ENCODE data around the gene NOL8. TPM values are rescaled to one million over a fixed set of nuclear protein-coding genes. Genes with fewer than 3 reads are reported as not detected.
A peak's percentile ranks its signal among the peaks of the same experiment; 100 is the strongest.

NOL8 gene
- total RNA-seq, 6 experiments from 2014 or later, result 24.3 to 33.5 (median 27.7) TPM

GRCh38 chr9:92270511-92270910 is 54.6 kb downstream of the NOL8 start:
- Mint-ChIP-seq H3K4me1 (ENCODE audit: low read depth) (peaks cover 14% of the 10 kb centered on the region), H3K27me3 (ENCODE audit: insufficient read depth) (no peaks in the 10 kb centered on the region), H3K36me3 (ENCODE audit: low read depth) (peaks cover 46% of the 10 kb centered on the region), H3K27ac (no peak overlapping the region), H3K9me3 (no peaks in the 10 kb centered on the region), H3K4me3 (no peak overlapping the region)
- DNase-seq, result no peak
- no peak for TF ChIP-seq CTCF (IDR thresholded peaks at IDR 0.05)

- TF ChIP-seq CTCF (IDR thresholded peaks at IDR 0.05), result no peak
- Mint-ChIP-seq H3K9me3 (no peaks in the 10 kb centered on the region), H3K4me1 (ENCODE audit: low read depth) (peaks cover 23% of the 10 kb centered on the region), H3K36me3 (ENCODE audit: low read depth) (peaks cover 51% of the 10 kb centered on the region), H3K4me3 (no peak overlapping the region), H3K27ac (no peak overlapping the region), H3K27me3 (ENCODE audit: insufficient read depth) (no peaks in the 10 kb centered on the region; the same call in 1 of the 2 replicates)
- DNase-seq, result no peak
These were observed 58.7 kb downstream of the NOL8 start for GRCh38 chr9:92266486-92266885.

GRCh38 chr9:92265154-92265553 is 60.0 kb downstream of the NOL8 start:
- H3K9me3 Mint-ChIP-seq, result no peaks in the 10 kb centered on the region
- H3K36me3 Mint-ChIP-seq (ENCODE audit: low read depth), result peaks cover 57% of the 10 kb centered on the region
- peak overlapping the region; percentile 60 for H3K27ac Mint-ChIP-seq
- H3K4me1 Mint-ChIP-seq (ENCODE audit: low read depth), result peaks cover 23% of the 10 kb centered on the region
- peak; percentile 51 for DNase-seq
- no peak overlapping the region for H3K4me3 Mint-ChIP-seq
- TF ChIP-seq CTCF (IDR thresholded peaks at IDR 0.05), result no peak
- no peaks in the 10 kb centered on the region; the same call in 1 of the 2 replicates for H3K27me3 Mint-ChIP-seq (ENCODE audit: insufficient read depth)

GRCh38 chr9:92263131-92263530 is 62.0 kb downstream of the NOL8 start:
- Mint-ChIP-seq H3K9me3 (no peaks in the 10 kb centered on the region), H3K4me3 (no peak overlapping the region), H3K27ac (no peak overlapping the region), H3K27me3 (ENCODE audit: insufficient read depth) (no peaks in the 10 kb centered on the region; the same call in 1 of the 2 replicates), H3K36me3 (ENCODE audit: low read depth) (peaks cover 55% of the 10 kb centered on the region), H3K4me1 (ENCODE audit: low read depth) (peaks cover 23% of the 10 kb centered on the region)
- no peak for DNase-seq
- no peak for TF ChIP-seq CTCF (IDR thresholded peaks at IDR 0.05)

DNA sequence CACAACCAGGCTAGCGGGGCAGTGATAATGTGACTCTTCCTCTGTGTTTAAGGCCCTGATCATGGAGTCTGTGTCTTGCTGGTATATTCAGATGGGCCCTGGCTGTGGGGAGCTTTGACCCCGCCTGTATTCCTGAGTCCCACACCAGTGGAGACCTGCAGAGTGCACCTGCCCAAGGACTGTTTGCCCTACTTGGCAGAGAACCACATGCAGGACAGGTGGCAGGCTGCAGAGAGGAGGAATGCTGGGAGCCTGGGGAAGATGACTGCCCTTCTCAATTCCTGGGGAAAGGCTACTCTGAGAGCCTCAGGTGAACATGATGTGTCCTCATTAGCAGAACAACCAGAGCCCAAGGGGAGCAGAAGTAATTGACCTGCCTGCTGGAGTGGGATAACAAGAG is 67.8 kb downstream of the NOL8 start:
- Mint-ChIP-seq H3K36me3 (ENCODE audit: low read depth) (peaks cover 34% of the 10 kb centered on the region), H3K4me1 (ENCODE audit: low read depth) (no peaks in the 10 kb centered on the region), H3K4me3 (no peak overlapping the region), H3K27ac (peak overlapping the region; percentile 51), H3K9me3 (no peaks in the 10 kb centered on the region), H3K27me3 (ENCODE audit: insufficient read depth) (no peaks in the 10 kb centered on the region; the same call in 1 of the 2 replicates)
- no peak for TF ChIP-seq CTCF (IDR thresholded peaks at IDR 0.05)
- no peak for DNase-seq

Measured in HFFc6 (cell line).